ACHN (cell line): ENCODE data around the gene CYTH2.

Experiments used
- DNase-seq: peaks from one replicate; pipeline ENCODE4 v3.0.0-alpha.2; 2015
- in situ Hi-C: cut with HindIII; loops from 2 replicates; pipeline ENCODE4 v1.10.0; 2017; ENCODE audit warnings: low sequenced_read_pairs, low pct_ligation_motif_present, low pct_unique_long_range_greater_than_20kb

The CYTH2 gene

GRCh38 chr19:48524732-48525131 lies 55.6 kb downstream of the CYTH2 start:
- in situ Hi-C loops = no loop called here
- no peak for DNase-seq

DNA sequence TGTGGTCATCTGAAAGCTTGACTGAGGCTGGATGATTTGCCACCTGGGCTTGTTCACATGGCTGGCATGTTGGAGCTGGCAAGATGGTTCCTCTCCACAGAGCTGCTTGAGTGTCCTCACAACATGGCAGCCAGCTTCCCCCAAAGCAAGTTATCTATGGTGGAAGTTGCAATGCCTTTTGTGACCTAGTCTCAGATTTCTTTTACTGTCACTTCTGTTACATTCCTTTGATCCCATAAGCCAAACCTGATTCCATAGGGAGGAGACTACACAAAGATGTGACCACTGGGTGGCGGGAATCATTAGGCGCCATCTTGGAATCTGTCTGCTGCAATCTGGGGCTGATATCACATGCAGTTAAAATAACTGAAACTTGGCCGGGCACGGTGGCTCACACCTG lies 60.0 kb downstream of the CYTH2 start:
- in situ Hi-C loops = no loop called here
- no peak for DNase-seq

DNA sequence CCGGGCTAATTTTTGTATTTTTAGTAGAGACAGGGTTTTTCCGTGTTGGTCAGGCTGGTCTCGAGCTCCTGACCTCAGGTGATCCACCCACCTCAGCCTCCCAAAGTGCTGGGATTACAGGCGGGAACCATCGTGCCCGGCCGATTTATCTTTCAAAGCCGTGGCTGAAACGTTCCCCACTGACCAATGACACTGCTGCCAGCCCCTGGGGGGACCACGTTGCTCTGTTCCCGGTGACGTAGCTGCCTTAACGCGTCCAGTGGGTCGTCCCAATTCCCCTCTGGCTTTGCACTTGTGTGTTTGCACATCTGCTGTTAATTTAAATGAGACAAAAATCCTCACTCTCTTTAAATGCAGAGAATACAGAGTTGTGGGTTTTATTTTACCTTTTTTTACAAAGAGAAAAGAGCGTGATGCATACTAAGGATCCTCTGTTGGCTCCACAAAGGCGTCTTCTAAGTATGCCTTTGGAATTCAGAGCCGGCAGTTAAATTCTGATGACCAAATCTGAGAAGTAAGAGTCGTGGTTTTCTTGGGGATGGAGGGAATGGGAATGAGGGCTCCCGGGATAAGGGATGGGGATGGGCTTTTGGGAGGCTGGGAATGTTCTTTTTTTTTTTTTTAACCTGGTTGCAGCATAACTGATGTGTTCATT lies 61.0 kb downstream of the CYTH2 start:
- in situ Hi-C loops = no loop called here
- no peak for DNase-seq

DNA sequence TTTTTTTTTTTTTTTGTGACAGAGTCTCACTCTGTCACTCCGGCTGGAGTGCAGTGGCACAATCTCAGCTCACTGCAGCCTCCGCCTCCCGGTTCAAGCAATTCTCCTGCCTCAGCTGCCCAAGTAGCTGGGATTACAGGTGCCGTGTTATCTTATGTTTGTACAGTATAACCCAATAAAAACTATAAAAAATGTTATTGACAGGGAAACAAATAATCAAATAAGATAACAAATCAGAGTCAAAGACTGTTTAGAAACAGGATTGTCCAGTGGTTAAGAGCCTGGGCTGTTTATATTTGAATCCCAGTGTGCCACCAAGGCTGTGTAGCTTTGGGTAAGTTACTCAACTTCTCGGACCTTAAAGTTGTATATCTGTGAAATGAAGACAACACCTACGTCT lies 61.6 kb downstream of the CYTH2 start:
- in situ Hi-C loops = no loop called here
- no peak for DNase-seq
